H1 (cell line): ENCODE data around the gene B4GALT7. TPM values are rescaled to one million over a fixed set of nuclear protein-coding genes. Genes with fewer than 3 reads are reported as not detected.

Source experiments
- CTCF ChIA-PET: fragments of 300-600 bp; sonication (Branson Sonifier 250); formaldehyde crosslinking; loops from one replicate; lab custom pipeline; 2021; ENCODE audit not compliant: partially characterized antibody; lab: Charles Lee
- POLR2A ChIA-PET: fragments of 300-600 bp; sonication (Branson Sonifier 250); formaldehyde crosslinking; loops from one replicate; lab custom pipeline; 2021; ENCODE audit warnings: inconsistent platforms; ENCODE audit not compliant: partially characterized antibody; lab: Charles Lee
- DNase-seq, 2 experiments: peaks; one replicate each; pipeline versions ENCODE4 v3.0.0 to v3.0.0-alpha.2; 2010 to 2022; ENCODE audit warnings: low spot score in 2 of 2, low read depth in 1 of 2, mixed read lengths in 1 of 2
- FAIRE-seq: peaks from 2 replicates; lab custom pipeline; 2011; peaks lifted over from hg19 to GRCh38; lab: Jason Lieb, UNC
- H2AFZ ChIP-seq: 2 replicates; pipeline ENCODE4 v1.8.1; 2012; ENCODE audit warnings: low read length, inconsistent platforms
- H2AK5ac ChIP-seq: 2 replicates; pipeline ENCODE4 v1.6.1; 2013; ENCODE audit warnings: low read depth, low read length
- H2BK120ac ChIP-seq: replicated peaks from 2 replicates; pipeline ENCODE3; 2013; ENCODE audit warnings: low read depth, low read length, inconsistent platforms
- H2BK12ac ChIP-seq: 2 replicates; pipeline ENCODE4 v1.6.1; 2013; ENCODE audit warnings: low read depth, low read length
- H2BK15ac ChIP-seq: 2 replicates; pipeline ENCODE4 v1.6.1; 2013; ENCODE audit warnings: low read length
- H2BK20ac ChIP-seq: 2 replicates; pipeline ENCODE4 v1.6.1; 2013; ENCODE audit warnings: low read length
- H2BK5ac ChIP-seq: 2 replicates; pipeline ENCODE4 v1.6.1; 2013; ENCODE audit warnings: low read depth, low read length
- H3K14ac ChIP-seq: 2 replicates; pipeline ENCODE4 v1.6.1; 2013; ENCODE audit warnings: inconsistent platforms; ENCODE audit not compliant: insufficient read length
- H3K18ac ChIP-seq: 2 replicates; pipeline ENCODE4 v1.6.1; 2013; ENCODE audit warnings: low read length; ENCODE audit errors: extremely low read depth
- H3K23ac ChIP-seq: 2 replicates; pipeline ENCODE4 v1.6.1; 2013; ENCODE audit warnings: inconsistent platforms; ENCODE audit not compliant: insufficient read length
- H3K23me2 ChIP-seq: 2 replicates; pipeline ENCODE4 v1.6.1; 2013; ENCODE audit warnings: low read depth, low read length
- H3K27ac ChIP-seq: 2 replicates; pipeline ENCODE4 v1.6.1; 2011; ENCODE audit warnings: low read depth, low read length, inconsistent platforms
- H3K27me3 ChIP-seq, 4 experiments: replicated peaks in 1 of 4; 1 replicate in 1 of 4; 2 replicates in 3 of 4; pipeline versions ENCODE4 v1.6.1 to v1.8.1; 2011 to 2013; ENCODE audit warnings: low read length in 3 of 4, mild to moderate bottlenecking in 3 of 4, inconsistent platforms in 2 of 4, mixed read lengths in 2 of 4, moderate library complexity in 1 of 4; ENCODE audit not compliant: control insufficient read depth in 3 of 4, insufficient read depth in 3 of 4; ENCODE audit errors: extremely low read depth in 1 of 4
- H3K36me3 ChIP-seq, 4 experiments: 2 replicates each; pipeline versions ENCODE4 v1.6.1 to v1.8.1; 2011 to 2013; ENCODE audit warnings: mild to moderate bottlenecking in 4 of 4, low read length in 3 of 4, moderate library complexity in 2 of 4, control low read depth in 1 of 4, inconsistent platforms in 1 of 4; ENCODE audit not compliant: insufficient read depth in 4 of 4, control insufficient read depth in 2 of 4
- H3K4ac ChIP-seq: replicated peaks from 2 replicates; pipeline ENCODE3; 2013; ENCODE audit warnings: low read length, low read depth, mixed read lengths, inconsistent platforms; ENCODE audit not compliant: insufficient read length
- H3K4me1 ChIP-seq, 4 experiments: replicated peaks in 1 of 4; 1 replicate in 1 of 4; 2 replicates in 3 of 4; pipeline versions ENCODE4 v1.6.1 to v1.8.1; 2011 to 2013; ENCODE audit warnings: low read length in 3 of 4, inconsistent platforms in 2 of 4, mixed read lengths in 1 of 4; ENCODE audit not compliant: insufficient read depth in 4 of 4, control insufficient read depth in 3 of 4
- H3K4me2 ChIP-seq, 2 experiments: 2 replicates each; pipeline versions ENCODE4 v1.6.1 to v1.8.1; 2011 to 2013; ENCODE audit warnings: low read depth in 2 of 2, low read length in 2 of 2, control low read depth in 1 of 2, inconsistent platforms in 1 of 2, mild to moderate bottlenecking in 1 of 2; ENCODE audit not compliant: insufficient read depth in 1 of 2
- H3K4me3 ChIP-seq, 4 experiments: fragments of 200-600, 300-600 bp in 1 of 4; sonication (generic), shearing (Covaris generic), sonication (Bioruptor Twin) in 1 of 4; 2 replicates each; pipeline versions ENCODE4 v1.5.1 to v1.8.1; 2011 to 2016; ENCODE audit warnings: low read length in 4 of 4, low read depth in 3 of 4, control low read depth in 2 of 4, inconsistent platforms in 2 of 4, mild to moderate bottlenecking in 2 of 4, mixed read lengths in 1 of 4, moderate library complexity in 1 of 4; ENCODE audit not compliant: insufficient read depth in 2 of 4; ENCODE audit errors: extremely low read depth in 1 of 4
- H3K56ac ChIP-seq: replicated peaks from 2 replicates; pipeline ENCODE3; 2013; ENCODE audit warnings: low read depth, mild to moderate bottlenecking, mixed read lengths, low read length, inconsistent platforms; ENCODE audit not compliant: insufficient read length
- H3K79me1 ChIP-seq: 2 replicates; pipeline ENCODE4 v1.6.1; 2013; ENCODE audit warnings: low read depth, low read length, control low read depth
- H3K79me2 ChIP-seq, 2 experiments: 2 replicates each; pipeline versions ENCODE4 v1.6.1 to v1.8.1; 2012 to 2013; ENCODE audit warnings: low read length in 2 of 2, mild to moderate bottlenecking in 2 of 2, inconsistent platforms in 1 of 2; ENCODE audit not compliant: insufficient read depth in 2 of 2, control insufficient read depth in 1 of 2
- H3K9ac ChIP-seq, 4 experiments: replicated peaks in 1 of 4; 1 replicate in 1 of 4; 2 replicates in 3 of 4; pipeline versions ENCODE4 v1.6.1 to v1.8.1; 2011 to 2013; ENCODE audit warnings: low read depth in 3 of 4, low read length in 3 of 4, control low read depth in 2 of 4, mild to moderate bottlenecking in 2 of 4, moderate library complexity in 2 of 4, inconsistent platforms in 1 of 4; ENCODE audit errors: extremely low read depth in 1 of 4
- H3K9me3 ChIP-seq, 2 experiments: 2 replicates each; pipeline versions ENCODE4 v1.6.1 to v1.8.1; 2012 to 2013; ENCODE audit warnings: mild to moderate bottlenecking in 2 of 2, moderate library complexity in 2 of 2, control low read depth in 1 of 2, inconsistent platforms in 1 of 2, low read depth in 1 of 2, low read length in 1 of 2, mixed read lengths in 1 of 2; ENCODE audit not compliant: insufficient read depth in 2 of 2
- H4K20me1 ChIP-seq, 2 experiments: replicated peaks in 1 of 2; 2 replicates each; pipeline versions ENCODE3 to v1.8.1; 2011 to 2013; ENCODE audit warnings: inconsistent platforms in 2 of 2, low read length in 2 of 2, mild to moderate bottlenecking in 1 of 2; ENCODE audit not compliant: insufficient read depth in 2 of 2, control insufficient read depth in 1 of 2
- H4K5ac ChIP-seq: 2 replicates; pipeline ENCODE4 v1.6.1; 2013; ENCODE audit warnings: low read length, low read depth, mixed read lengths, inconsistent platforms; ENCODE audit not compliant: insufficient read length
- H4K8ac ChIP-seq: 2 replicates; pipeline ENCODE4 v1.8.0; 2013; ENCODE audit warnings: mild to moderate bottlenecking, moderate library complexity, low read length, inconsistent platforms; ENCODE audit not compliant: insufficient read depth; ENCODE audit errors: extremely low read depth
- H4K91ac ChIP-seq: replicated peaks from 2 replicates; pipeline ENCODE3; 2013; ENCODE audit warnings: low read length, mixed read lengths, inconsistent platforms; ENCODE audit not compliant: insufficient read length
- WGBS, 2 experiments: shearing (Covaris generic) in 1 of 2; methylation state at CpG; one replicate each; pipeline versions ENCODE4 v1.1.6 to v1.1.7; 2013 to 2015; ENCODE audit warnings: low lambda C conversion rate in 2 of 2, mixed read lengths in 2 of 2, inconsistent platforms in 1 of 2, low coverage in 1 of 2, missing lambda C conversion rate in 1 of 2; ENCODE audit not compliant: insufficient replicate concordance in 2 of 2, insufficient coverage in 1 of 2, insufficient read length in 1 of 2; ENCODE audit errors: extremely low coverage in 1 of 2, missing lambda C conversion rate in 1 of 2; 5-methylcytosine and 5-hydroxymethylcytosine counted together
- polyA plus RNA-seq, 7 experiments: library from polyadenylated mRNA; depleted of rRNA in 3 of 7; stranded (reverse) in 5 of 7; unstranded in 2 of 7; fragments of >200 nt in 5 of 7; fragments of 200-250 nt in 2 of 7; gene quantifications; 1 replicate in 5 of 7; 2 replicates in 1 of 7; 4 replicates in 1 of 7; pipeline versions ENCODE4 v1.2.1 to v1.2.3, GENCODE V29; 2011 to 2013; ENCODE audit warnings: missing spikeins in 2 of 7, mixed read lengths in 2 of 7
- total RNA-seq: library from RNA; stranded (reverse); fragmentation: NEBNext Ultra II Directional; extraction: Animal tissue kit (Norgen Biotek cat#: 25700); gene quantifications from 2 replicates; pipeline ENCODE4 v1.2.1, GENCODE V29; 2021
- TF ChIP-seq, protein P1 (sequence below): IDR thresholded peaks from 2 replicates; pipeline ENCODE4 v1.6.1; 2011; ENCODE audit warnings: low read length, improper control_type of control experiment

Gene B4GALT7
- total and polyA plus RNA-seq, 2 of the 8 experiments (the other 6 are each of a cell fraction or from before 2014, with no cell fraction given) = 18.7 to 31.9 TPM

- H2AK5ac ChIP-seq = no peak overlapping the region
- no peak overlapping the region for H2BK12ac ChIP-seq
- TF ChIP-seq, protein P1, sequence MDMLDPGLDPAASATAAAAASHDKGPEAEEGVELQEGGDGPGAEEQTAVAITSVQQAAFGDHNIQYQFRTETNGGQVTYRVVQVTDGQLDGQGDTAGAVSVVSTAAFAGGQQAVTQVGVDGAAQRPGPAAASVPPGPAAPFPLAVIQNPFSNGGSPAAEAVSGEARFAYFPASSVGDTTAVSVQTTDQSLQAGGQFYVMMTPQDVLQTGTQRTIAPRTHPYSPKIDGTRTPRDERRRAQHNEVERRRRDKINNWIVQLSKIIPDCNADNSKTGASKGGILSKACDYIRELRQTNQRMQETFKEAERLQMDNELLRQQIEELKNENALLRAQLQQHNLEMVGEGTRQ = no peak
- H4K20me1 ChIP-seq = no peaks in the 10 kb centered on the region
- DNase-seq = no peak
- H2AFZ ChIP-seq = no peak overlapping the region
- H3K4me1 ChIP-seq = no peaks in the 10 kb centered on the region
- H3K4ac ChIP-seq = no peak overlapping the region
- no peak overlapping the region for H3K18ac ChIP-seq
- H3K56ac ChIP-seq = no peak overlapping the region
- H3K9ac ChIP-seq = no peak overlapping the region; a peak in 1 of 7 replicates
- no peak overlapping the region for H3K27ac ChIP-seq
- no peak for FAIRE-seq
- no peaks in the 10 kb centered on the region for H3K79me2 ChIP-seq
- no peaks in the 10 kb centered on the region for H3K36me3 ChIP-seq
- WGBS, 2 experiments = 89% methylated on average over 8 of the region's 8 CpGs; no CpG with 5 or more reads in 1 of the 2 experiments
- no peak overlapping the region for H4K8ac ChIP-seq
- no peaks in the 10 kb centered on the region for H3K79me1 ChIP-seq
- no peak overlapping the region for H3K4me3 ChIP-seq
- H3K23me2 ChIP-seq = no peaks in the 10 kb centered on the region
- no peak overlapping the region for H2BK120ac ChIP-seq
- peaks cover 8 to 12% of the 10 kb centered on the region in 2 experiments for H3K9me3 ChIP-seq
- no peak overlapping the region for H3K4me2 ChIP-seq
- POLR2A ChIA-PET = no interaction called here
- no peak overlapping the region for H3K23ac ChIP-seq
- no peak overlapping the region for H2BK20ac ChIP-seq
- no peak overlapping the region for H3K14ac ChIP-seq
- CTCF ChIA-PET = no interaction called here
- no peaks in the 10 kb centered on the region for H3K27me3 ChIP-seq
- no peak overlapping the region for H2BK5ac ChIP-seq
- H4K91ac ChIP-seq = no peak overlapping the region
- H2BK15ac ChIP-seq = no peak overlapping the region
- H4K5ac ChIP-seq = no peak overlapping the region
Observed at GRCh38 chr5:177565046-177565445, 34.9 kb upstream of the B4GALT7 start.
